K562 (cell line): ENCODE results near the gene TNN. TPM values are rescaled to one million over a fixed set of nuclear protein-coding genes. Genes with fewer than 3 reads are reported as not detected.

Experiments used
- ATAC-seq: fragments of 200-7000 bp; cut with Tn5 transposase; 3 replicates; pipeline ENCODE4 v1.9.1; 2020; ENCODE audit warnings: moderate library complexity
- BruUV-seq: library from RNA; stranded (reverse); fragments of 400-500 nt; replicated peaks from 2 replicates; lab custom pipeline; 2021; lab: Mats Ljungman, UMichigan
- CTCF ChIA-PET: fragments of 300-600 bp; formaldehyde crosslinking; extraction: SDS; loops from one replicate; lab custom pipeline; 2021; ENCODE audit warnings: low intra/inter-chr PET ratio; lab: Yijun Ruan, JAX
- POLR2A ChIA-PET: fragments of 300-600, 350-650 bp; sonication (Branson Sonifier 250); formaldehyde crosslinking; extraction: SDS; loops from one replicate; lab custom pipeline; 2021; ENCODE audit warnings: antibody characterized with exemption, inconsistent platforms; lab: Yijun Ruan, JAX
- DNase-seq, 4 experiments: peaks; one replicate each; pipeline versions ENCODE4 v3.0.0 to v3.0.0-alpha.2; 2011 to 2018; ENCODE audit warnings: low spot score in 3 of 4, mixed read lengths in 3 of 4; ENCODE audit errors: extremely low read depth in 1 of 4
- FAIRE-seq: peaks from 2 replicates; lab custom pipeline; 2011; peaks lifted over from hg19 to GRCh38; lab: Jason Lieb, UNC
- H2AFZ ChIP-seq: 2 replicates; pipeline ENCODE4 v1.6.0; 2011; ENCODE audit warnings: low read depth, low read length, control low read depth, inconsistent platforms
- H3K27ac ChIP-seq: fragments of 200-600 bp; 3 replicates; pipeline ENCODE4 v1.8.0; 2011; ENCODE audit warnings: low read depth, mild to moderate bottlenecking, control low read depth, inconsistent platforms, low read length, moderate library complexity, mixed read lengths; ENCODE audit errors: extremely low read depth
- H3K27me3 ChIP-seq, 2 experiments: fragments of 300-600 bp in 1 of 2; 2 replicates in 1 of 2; 3 replicates in 1 of 2; pipeline versions ENCODE4 v1.6.0 to v1.8.0; 2011; ENCODE audit warnings: inconsistent platforms in 2 of 2, low read length in 2 of 2, mild to moderate bottlenecking in 1 of 2, mixed read lengths in 1 of 2, moderate library complexity in 1 of 2; ENCODE audit not compliant: control insufficient read depth in 2 of 2, insufficient read depth in 2 of 2
- H3K36me3 ChIP-seq: fragments of 300-600 bp; 3 replicates; pipeline ENCODE4 v1.8.0; 2011; ENCODE audit warnings: mild to moderate bottlenecking, low read length, inconsistent platforms; ENCODE audit not compliant: control insufficient read depth, insufficient read depth
- H3K4me1 ChIP-seq, 2 experiments: fragments of 200-600 bp in 1 of 2; replicated peaks in 1 of 2; 2 replicates in 1 of 2; 3 replicates in 1 of 2; pipeline versions ENCODE4 v1.5.1 to v1.8.0; 2011; ENCODE audit warnings: inconsistent platforms in 2 of 2, low read length in 2 of 2, mild to moderate bottlenecking in 1 of 2, mixed read lengths in 1 of 2, moderate library complexity in 1 of 2; ENCODE audit not compliant: control insufficient read depth in 2 of 2, insufficient read depth in 2 of 2
- H3K4me2 ChIP-seq: 2 replicates; pipeline ENCODE4 v1.6.1; 2011; ENCODE audit warnings: low read length, control low read depth, inconsistent platforms, mixed read lengths; ENCODE audit not compliant: insufficient read depth
- H3K4me3 ChIP-seq: fragments of 200-600 bp; sonication (generic), shearing (Covaris generic); 2 replicates; pipeline ENCODE4 v1.5.1; 2016; ENCODE audit warnings: control low read depth, inconsistent platforms
- H3K79me2 ChIP-seq: fragments of 200-600 bp; 3 replicates; pipeline ENCODE4 v1.8.0; 2011; ENCODE audit warnings: low read length, inconsistent platforms; ENCODE audit not compliant: control insufficient read depth, insufficient read depth
- H3K9ac ChIP-seq, 2 experiments: 2 replicates each; pipeline versions ENCODE4 v1.6.0 to v1.6.1; 2011; ENCODE audit warnings: low read depth in 2 of 2, low read length in 2 of 2, control low read depth in 1 of 2, inconsistent platforms in 1 of 2, mild to moderate bottlenecking in 1 of 2, mixed read lengths in 1 of 2; ENCODE audit not compliant: insufficient read depth in 1 of 2
- H3K9me1 ChIP-seq: one replicate; pipeline ENCODE4 v1.6.0; 2011; ENCODE audit warnings: inconsistent platforms, mild to moderate bottlenecking, low read length, moderate library complexity; ENCODE audit not compliant: control insufficient read depth, insufficient read depth
- H3K9me3 ChIP-seq: replicated peaks from 2 replicates; pipeline ENCODE4 v1.5.1; 2011; ENCODE audit warnings: low read depth, low read length, inconsistent platforms; ENCODE audit not compliant: control insufficient read depth, insufficient read depth
- H4K20me1 ChIP-seq: replicated peaks from 2 replicates; pipeline ENCODE4 v1.6.1; 2011; ENCODE audit warnings: low read length, inconsistent platforms, mixed read lengths; ENCODE audit not compliant: control insufficient read depth, insufficient read depth
- C11orf30 ChIP-seq: fragments of 450-650 bp; IDR thresholded peaks from 2 replicates; pipeline ENCODE4 v1.6.1; 2016; ENCODE audit warnings: low read depth, mild to moderate bottlenecking
- EP300 ChIP-seq: IDR thresholded peaks from 2 replicates; pipeline ENCODE4 v1.6.1; 2012; ENCODE audit warnings: low read length, improper control_type of control experiment
- MEIS2 ChIP-seq: fragments of 450-650 bp; IDR thresholded peaks from 2 replicates; pipeline ENCODE4 v1.6.1; 2014; ENCODE audit warnings: mild to moderate bottlenecking; ENCODE audit not compliant: partially characterized antibody
- TCF3 ChIP-seq: sonication (generic); formaldehyde crosslinking; IDR thresholded peaks from 2 replicates; pipeline ENCODE4 v1.4.0; 2020; ENCODE audit warnings: mild to moderate bottlenecking, missing genetic modification reagents
- ZNF316 ChIP-seq: fragments of 450-650 bp; IDR thresholded peaks from 2 replicates; pipeline ENCODE4 v1.6.1; 2016
- WGBS: fragments of 100-300 bp; shearing (Covaris generic); methylation state at CpG from one replicate; pipeline ENCODE4 v1.1.6; 2016; ENCODE audit warnings: low coverage, mixed read lengths; ENCODE audit not compliant: insufficient coverage; ENCODE audit errors: missing lambda C conversion rate; 5-methylcytosine and 5-hydroxymethylcytosine counted together
- in situ Hi-C: fragments of 300-500 bp; cut with MboI; formaldehyde crosslinking; loops from 4 replicates; pipeline ENCODE4 v1.15.0; 2018; ENCODE audit warnings: inconsistent platforms, mixed read lengths
- intact Hi-C: fragments of 100-400 bp; cut with micrococcal nuclease; formaldehyde crosslinking; loops from 2 replicates; pipeline ENCODE4 v1.14.2; 2022
- polyA plus RNA-seq, 8 experiments: library from polyadenylated mRNA; depleted of rRNA in 4 of 8; stranded (reverse) in 5 of 8; unstranded in 3 of 8; fragments of >200 nt; fragmentation: Nextera tagmentation in 2 of 8; fragmentation: Illumina TruSeq in 1 of 8; extraction: Ambion mirVana in 2 of 8; extraction: Trizol in 1 of 8; gene quantifications; 2 replicates each; pipeline versions ENCODE4 v1.2.1 to v1.2.3, GENCODE V29; 2011 to 2014; ENCODE audit warnings: inconsistent platforms in 1 of 8, missing spikeins in 1 of 8
- total RNA-seq, 7 experiments: library from RNA; depleted of rRNA in 6 of 7; stranded (reverse); fragments of >200 nt in 6 of 7; fragmentation: Illumina TruSeq in 2 of 7; extraction: Trizol in 2 of 7; gene quantifications; 2 replicates each; pipeline versions ENCODE4 v1.2.1 to v1.2.3, GENCODE V29; 2011 to 2021; ENCODE audit warnings: low replicate concordance in 1 of 7

TNN gene
- total and polyA plus RNA-seq, 9 of the 15 experiments (the other 6 are each of a cell fraction or from before 2014, with no cell fraction given): 0.01 to 0.09 (median 0.07) TPM; not detected in 4

- CTCF ChIA-PET: no interaction called here
- Histone ChIP-seq H2AFZ (no peak overlapping the region), H3K79me2 (peaks cover 5% of the 10 kb centered on the region; the same call in 1 of the 3 replicates), H3K9me1 (peaks cover 2% of the 10 kb centered on the region), H3K9me3 (no peaks in the 10 kb centered on the region), H3K27ac (no peak overlapping the region), H3K27me3 (no peaks in the 10 kb centered on the region), H3K4me1 (peaks cover 17 to 49% of the 10 kb centered on the region in 2 experiments; a peak in 4 of 5 replicates), H3K9ac (no peak overlapping the region), H3K4me3 (no peak overlapping the region), H3K4me2 (no peak overlapping the region), H3K36me3 (no peaks in the 10 kb centered on the region), H4K20me1 (no peaks in the 10 kb centered on the region; the same call in 1 of the 2 replicates)
- POLR2A ChIA-PET: interaction anchor here (0.6 to 3.5 kb wide), 4 partner anchors 9 to 374 kb away, joined by 3 to 24 read pairs (median 3); no protein-coding TSS in a partner anchor
- 60% methylated on average over 2 of the region's 2 CpGs for WGBS
- TF ChIP-seq C11orf30: peak; percentile 41; the same call in 1 of the 2 replicates
- TF ChIP-seq MEIS2: peak; percentile 18
- TF ChIP-seq EP300: no peak
- peak; percentile 27 for TF ChIP-seq ZNF316
- TF ChIP-seq TCF3 (CRISPR knock-in tag): 0 out of 2 replicates have a peak, but pooled peaks have one; percentile 17
- in situ Hi-C loops: no loop called here
- no TSS peak for BruUV-seq
- no peak for ATAC-seq
- intact Hi-C loops: no loop called here
- no peak for FAIRE-seq
- no peak for DNase-seq
These were observed 119.0 kb downstream of the TNN start for GRCh38 chr1:175186433-175187160.
